ENCODE results near the gene TPRKB. TPM values are rescaled to one million over a fixed set of nuclear protein-coding genes. Genes with fewer than 3 reads are reported as not detected.
"Not testable (repeated sequence)": the region's sequence is repeated elsewhere in the genome, so short reads cannot be mapped to it uniquely, and the experiment has no call there.

The TPRKB gene
- total RNA-seq, 2 experiments from 2014 or later = 32.9 TPM

GRCh38 chr2:73702852-73703493 lies 34.2 kb downstream of the TPRKB start:
- H3K9me3 Mint-ChIP-seq; POLR2A ChIA-PET; CTCF ChIA-PET; H3K4me3 Mint-ChIP-seq; DNase-seq; H3K4me1 Mint-ChIP-seq; H3K36me3 Mint-ChIP-seq (ENCODE audit: low read depth); H3K27ac Mint-ChIP-seq: not testable (repeated sequence)
- peaks cover 10% of the 10 kb centered on the region for H3K27me3 Mint-ChIP-seq

- no peak overlapping the region for H3K4me3 Mint-ChIP-seq
- H3K27ac Mint-ChIP-seq = no peak overlapping the region
- DNase-seq = no peak
- peaks cover 10% of the 10 kb centered on the region for H3K27me3 Mint-ChIP-seq
- ChIA-PET CTCF (no interaction called here), POLR2A (no interaction called here)
- H3K36me3 Mint-ChIP-seq (ENCODE audit: low read depth) = no peaks in the 10 kb centered on the region
- H3K4me1 Mint-ChIP-seq = no peaks in the 10 kb centered on the region
- H3K9me3 Mint-ChIP-seq = peaks cover 5% of the 10 kb centered on the region
Measured at GRCh38 chr2:73701968-73702665, 35.0 kb downstream of the TPRKB start.

DNA sequence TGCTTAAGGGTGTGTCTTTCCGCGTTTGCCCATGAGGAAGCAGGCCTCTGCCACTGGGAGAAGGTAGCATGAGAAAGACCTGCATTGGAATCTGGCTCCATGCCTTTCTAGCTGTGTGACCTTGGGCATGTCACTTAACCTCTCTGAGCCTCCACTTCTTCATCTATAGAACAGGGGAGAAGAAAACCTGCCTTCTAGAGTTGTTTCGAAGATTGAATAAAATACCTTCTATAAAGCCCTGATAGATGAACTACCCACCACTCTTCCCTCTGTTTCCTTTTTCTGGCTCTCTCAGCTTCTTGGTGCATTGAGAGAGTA lies 35.7 kb downstream of the TPRKB start:
- H3K4me3 Mint-ChIP-seq; POLR2A ChIA-PET; H3K9me3 Mint-ChIP-seq; H3K4me1 Mint-ChIP-seq; CTCF ChIA-PET; H3K36me3 Mint-ChIP-seq (ENCODE audit: low read depth); DNase-seq; H3K27ac Mint-ChIP-seq: not testable (repeated sequence)
- H3K27me3 Mint-ChIP-seq = peaks cover 10% of the 10 kb centered on the region

DNA sequence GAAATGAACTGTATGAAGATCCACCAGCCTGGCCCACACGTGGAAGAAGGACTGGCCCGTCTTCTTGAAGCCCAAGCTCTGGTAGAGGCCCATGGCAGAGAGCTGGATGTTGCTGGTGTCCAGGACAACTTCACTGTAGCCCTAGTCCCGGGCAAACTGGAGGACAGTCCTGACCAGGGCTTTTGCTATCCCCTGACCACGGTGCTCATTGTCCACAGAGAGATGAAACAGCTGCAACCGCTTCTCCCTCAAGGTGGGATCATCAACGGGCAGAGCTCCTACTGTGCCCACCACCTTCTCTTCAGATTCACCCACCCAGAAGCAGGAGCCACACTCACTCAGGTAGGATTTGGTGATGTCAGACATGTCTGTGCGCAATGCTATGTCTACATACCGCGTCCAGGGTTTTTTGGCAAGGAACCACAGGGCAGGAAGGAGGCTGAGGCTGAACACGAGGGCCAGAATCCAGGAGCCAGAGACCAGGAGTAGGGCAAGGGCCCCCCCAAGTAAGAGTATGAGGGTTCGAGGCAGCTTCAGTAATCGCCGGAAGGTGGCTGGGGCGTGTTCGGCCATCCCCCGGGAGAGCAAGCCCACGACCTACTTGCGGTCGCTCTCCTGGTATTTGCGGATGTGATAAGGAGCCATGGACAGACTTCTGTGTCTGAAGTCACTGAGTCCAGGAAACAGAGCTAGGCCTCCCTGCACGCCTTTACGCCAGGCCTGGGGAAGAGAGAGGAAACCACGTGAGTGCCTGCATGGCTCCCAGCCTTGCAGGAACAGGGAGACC lies 36.3 kb downstream of the TPRKB start:
- Mint-ChIP-seq H3K4me1 (no peaks in the 10 kb centered on the region), H3K4me3 (no peak overlapping the region), H3K27me3 (peaks cover 10% of the 10 kb centered on the region), H3K36me3 (ENCODE audit: low read depth) (no peaks in the 10 kb centered on the region), H3K27ac (no peak overlapping the region), H3K9me3 (peaks cover 5% of the 10 kb centered on the region)
- POLR2A ChIA-PET = no interaction called here
- DNase-seq = no peak
- CTCF ChIA-PET = interaction anchor here (1.2 kb wide), 1 partner anchor 22 kb away, joined by 3 read pairs; no protein-coding TSS in a partner anchor

DNA sequence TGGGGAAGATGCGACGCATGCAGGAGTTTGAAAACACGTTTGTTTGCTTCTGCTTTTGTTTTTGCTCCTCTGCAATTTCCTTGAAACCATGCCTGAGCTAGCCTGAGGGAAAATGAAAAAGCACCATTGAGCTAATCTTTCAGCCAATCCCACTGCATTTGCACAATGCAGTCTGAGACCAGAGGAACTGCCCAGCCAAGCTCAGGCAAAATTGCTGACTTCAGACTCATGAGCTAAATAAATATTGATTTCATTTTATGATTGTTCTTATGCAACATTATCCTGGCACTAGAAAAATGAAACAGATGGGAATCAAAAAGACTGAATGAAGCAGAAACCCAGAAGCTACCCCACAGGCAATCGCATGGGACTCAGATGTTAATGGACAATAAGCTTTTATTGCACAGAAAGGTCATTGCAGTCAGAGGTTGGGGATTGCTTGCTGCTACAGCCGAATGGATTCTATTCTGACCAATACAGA lies 37.0 kb downstream of the TPRKB start:
- Mint-ChIP-seq H3K4me1 (no peaks in the 10 kb centered on the region), H3K27ac (no peak overlapping the region), H3K36me3 (ENCODE audit: low read depth) (no peaks in the 10 kb centered on the region), H3K9me3 (peaks cover 5% of the 10 kb centered on the region), H3K4me3 (no peak overlapping the region), H3K27me3 (peaks cover 7% of the 10 kb centered on the region)
- POLR2A ChIA-PET = no interaction called here
- CTCF ChIA-PET = interaction anchor here (1.2 kb wide), 1 partner anchor 21 kb away, joined by 3 read pairs; no protein-coding TSS in a partner anchor
- DNase-seq = no peak

DNA sequence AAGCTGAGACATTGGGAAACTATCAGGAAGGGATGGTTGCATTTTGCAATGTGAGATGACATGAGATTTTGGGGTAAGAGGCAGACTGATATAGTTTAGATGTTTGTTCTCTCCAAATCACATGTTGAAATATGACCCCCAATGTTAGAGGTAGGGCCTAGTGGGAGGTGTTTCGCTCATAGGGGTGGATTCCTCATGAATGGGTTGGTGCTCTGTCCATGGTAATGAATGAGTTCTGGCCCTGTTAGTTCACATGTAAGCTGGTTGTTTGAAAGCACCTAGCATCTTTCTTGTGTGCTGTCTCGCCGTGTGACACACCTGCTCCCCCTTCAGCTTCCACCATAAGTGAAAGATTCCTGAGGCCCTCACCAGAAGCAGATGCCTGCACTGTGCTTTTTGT lies 37.7 kb downstream of the TPRKB start:
- no peak overlapping the region for H3K4me3 Mint-ChIP-seq
- ChIA-PET POLR2A (no interaction called here), CTCF (interaction anchor here (1.2 kb wide), 1 partner anchor 20 kb away, joined by 3 read pairs; no protein-coding TSS in a partner anchor)
- H3K36me3 Mint-ChIP-seq (ENCODE audit: low read depth) = no peaks in the 10 kb centered on the region
- H3K9me3 Mint-ChIP-seq = peaks cover 5% of the 10 kb centered on the region
- DNase-seq = no peak
- H3K27me3 Mint-ChIP-seq = peaks cover 7% of the 10 kb centered on the region
- H3K4me1 Mint-ChIP-seq = no peaks in the 10 kb centered on the region
- no peak overlapping the region for H3K27ac Mint-ChIP-seq

- DNase-seq = no peak
- ChIA-PET POLR2A (no interaction called here), CTCF (no interaction called here)
- Mint-ChIP-seq H3K9me3 (peaks cover 5% of the 10 kb centered on the region), H3K27ac (no peak overlapping the region), H3K36me3 (ENCODE audit: low read depth) (no peaks in the 10 kb centered on the region), H3K4me1 (no peaks in the 10 kb centered on the region), H3K4me3 (no peak overlapping the region), H3K27me3 (peaks cover 5% of the 10 kb centered on the region)
Measured at GRCh38 chr2:73698101-73698500, 39.0 kb downstream of the TPRKB start.

GRCh38 chr2:73697606-73698005 lies 39.5 kb downstream of the TPRKB start:
- no peak overlapping the region for H3K27ac Mint-ChIP-seq
- H3K9me3 Mint-ChIP-seq = peaks cover 5% of the 10 kb centered on the region
- H3K27me3 Mint-ChIP-seq = peaks cover 5% of the 10 kb centered on the region
- CTCF ChIA-PET = no interaction called here
- H3K4me3 Mint-ChIP-seq = no peak overlapping the region
- no peak for DNase-seq
- H3K4me1 Mint-ChIP-seq = no peaks in the 10 kb centered on the region
- POLR2A ChIA-PET = no interaction called here
- no peaks in the 10 kb centered on the region for H3K36me3 Mint-ChIP-seq (ENCODE audit: low read depth)

- CTCF ChIA-PET; DNase-seq; POLR2A ChIA-PET; H3K4me3 Mint-ChIP-seq; H3K4me1 Mint-ChIP-seq; H3K9me3 Mint-ChIP-seq; H3K27me3 Mint-ChIP-seq; H3K27ac Mint-ChIP-seq; H3K36me3 Mint-ChIP-seq (ENCODE audit: low read depth): not testable (repeated sequence)
Measured at GRCh38 chr2:73696985-73697384, 40.2 kb downstream of the TPRKB start.

DNA sequence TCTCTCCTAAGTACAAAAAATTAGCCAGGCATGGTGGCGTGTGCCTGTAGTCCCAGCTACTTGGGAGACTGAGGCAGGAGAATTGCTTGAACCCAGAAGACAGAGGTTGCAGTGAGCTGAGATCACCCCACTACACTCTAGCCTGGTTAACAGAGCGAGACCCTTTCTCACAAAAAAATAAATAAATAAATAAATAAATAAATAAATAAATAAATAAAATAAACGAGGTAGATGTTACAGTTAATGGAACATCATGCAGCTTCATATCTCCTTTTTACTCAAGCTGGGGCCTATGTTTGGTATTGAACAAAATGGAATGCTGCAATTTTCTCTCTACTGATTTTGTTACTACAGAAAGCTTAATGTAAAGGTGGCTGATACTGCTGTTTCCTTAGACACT lies 40.6 kb downstream of the TPRKB start:
- H3K27me3 Mint-ChIP-seq; H3K4me1 Mint-ChIP-seq; H3K4me3 Mint-ChIP-seq; CTCF ChIA-PET; POLR2A ChIA-PET; H3K36me3 Mint-ChIP-seq (ENCODE audit: low read depth); DNase-seq; H3K27ac Mint-ChIP-seq; H3K9me3 Mint-ChIP-seq: not testable (repeated sequence)

DNA sequence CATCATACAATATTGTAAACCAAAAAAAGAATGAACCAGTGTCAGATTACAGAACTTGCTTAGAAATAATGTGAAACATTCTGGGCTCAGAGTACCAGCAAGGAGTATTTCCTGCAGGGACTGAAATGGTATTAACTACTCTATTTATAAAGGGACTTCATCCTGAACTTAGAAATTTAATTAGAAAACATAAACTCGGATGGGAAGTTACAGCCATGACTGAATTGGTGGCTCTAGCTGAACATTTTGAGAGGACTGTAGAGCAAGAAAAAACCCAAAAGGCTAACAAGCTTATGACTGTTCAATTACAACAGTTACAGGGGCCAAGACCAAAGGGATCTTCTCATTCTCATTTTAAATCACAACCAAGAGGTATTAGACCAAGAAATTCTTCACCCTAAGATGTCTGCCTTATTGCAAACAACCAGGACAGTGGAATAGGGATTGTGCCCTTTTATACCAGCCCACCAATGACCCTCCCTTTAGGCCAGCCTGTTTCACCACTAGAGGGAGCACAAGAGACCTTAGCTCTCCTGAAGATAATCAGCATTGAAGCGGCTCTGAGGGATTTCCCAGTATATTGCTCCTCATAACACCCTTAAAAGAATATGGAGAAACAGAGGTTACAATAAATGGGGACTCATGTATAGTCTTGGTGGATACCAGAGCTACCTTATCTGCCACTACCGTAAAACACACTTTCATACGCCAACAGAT lies 46.6 kb downstream of the TPRKB start:
- H3K27ac Mint-ChIP-seq; H3K4me3 Mint-ChIP-seq; H3K4me1 Mint-ChIP-seq; POLR2A ChIA-PET; DNase-seq; H3K27me3 Mint-ChIP-seq; H3K36me3 Mint-ChIP-seq (ENCODE audit: low read depth); H3K9me3 Mint-ChIP-seq: not testable (repeated sequence)
- CTCF ChIA-PET = interaction anchor here (1.6 kb wide), 1 partner anchor 11 kb away, joined by 9 read pairs; no protein-coding TSS in a partner anchor

DNA sequence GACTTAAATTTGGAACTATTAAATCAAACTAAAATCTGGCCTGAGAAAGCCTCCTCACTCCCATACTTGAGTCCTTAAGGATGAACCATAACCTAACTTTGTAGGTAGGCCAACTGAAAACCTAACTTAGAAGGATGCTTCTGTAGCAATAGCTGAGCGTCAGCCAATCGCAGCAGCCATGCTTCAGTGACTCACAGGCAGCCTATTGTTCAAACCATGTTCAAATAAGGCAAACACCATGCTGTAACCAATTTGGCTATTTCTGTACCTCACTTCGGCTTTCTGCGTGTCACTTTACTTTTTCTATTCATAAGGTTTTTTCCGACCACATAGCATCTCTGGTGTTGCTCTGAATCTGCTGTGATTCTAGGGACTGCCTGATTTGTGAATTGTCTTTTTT lies 48.7 kb downstream of the TPRKB start:
- H3K4me3 Mint-ChIP-seq; H3K36me3 Mint-ChIP-seq (ENCODE audit: low read depth); CTCF ChIA-PET; H3K4me1 Mint-ChIP-seq; POLR2A ChIA-PET; DNase-seq; H3K27me3 Mint-ChIP-seq; H3K27ac Mint-ChIP-seq; H3K9me3 Mint-ChIP-seq: not testable (repeated sequence)

DNA sequence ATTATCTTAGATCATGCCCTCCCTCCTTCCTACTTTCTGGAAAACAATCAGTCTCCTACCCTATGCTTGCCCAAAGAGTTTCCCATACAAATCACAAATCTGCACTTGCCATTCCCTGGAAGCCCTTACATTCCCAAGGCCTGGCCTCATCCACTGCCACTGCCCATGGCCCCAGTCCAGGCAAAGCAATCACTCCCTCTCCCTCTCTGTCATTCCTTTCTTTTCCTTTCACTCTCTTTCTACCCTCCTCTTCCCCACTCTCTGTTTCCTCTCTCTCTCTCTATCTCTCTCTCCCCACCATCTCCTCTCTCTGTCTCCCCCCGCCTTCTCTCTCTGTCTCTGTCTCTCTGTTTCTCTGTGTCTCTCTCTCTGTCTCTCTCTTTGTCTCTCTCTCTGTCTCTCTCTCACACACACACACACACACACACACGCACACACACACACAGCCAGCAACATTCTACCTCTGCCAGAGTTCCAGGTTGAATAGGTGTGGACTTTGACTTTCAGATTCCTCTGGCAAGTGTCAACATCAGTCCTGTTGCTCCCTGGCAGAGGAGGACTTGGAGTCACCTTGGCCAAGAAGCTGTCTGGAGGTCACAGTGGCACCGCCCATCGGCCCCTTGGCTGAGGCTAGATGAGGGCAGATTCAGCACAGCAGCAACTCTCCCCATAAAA lies 51.2 kb downstream of the TPRKB start:
- no peak for DNase-seq
- CTCF ChIA-PET = no interaction called here
- POLR2A ChIA-PET = no interaction called here
- H3K4me3 Mint-ChIP-seq = no peak overlapping the region
- no peaks in the 10 kb centered on the region for H3K36me3 Mint-ChIP-seq (ENCODE audit: low read depth)
- H3K27ac Mint-ChIP-seq = no peak overlapping the region
- no peaks in the 10 kb centered on the region for H3K4me1 Mint-ChIP-seq
- peaks cover 6% of the 10 kb centered on the region for H3K27me3 Mint-ChIP-seq
- no peaks in the 10 kb centered on the region for H3K9me3 Mint-ChIP-seq

Data from activated CD4-positive, alpha-beta memory T cell treated with anti-CD3 and anti-CD28 coated beads, Interleukin-2, amount 10 ng/mL, durations not matched to agents 7 days and 5 days (primary cell).